Activated T-cell treated with anti-CD3 and anti-CD28 coated beads, Interleukin-2, amount 50 U/mL, for 4 hours (primary cell): ENCODE measurements around the gene FAU. TPM values are rescaled to one million over a fixed set of nuclear protein-coding genes. Genes with fewer than 3 reads are reported as not detected.
"Not testable (repeated sequence)": the region's sequence is repeated elsewhere in the genome, so short reads cannot be mapped to it uniquely, and the experiment has no call there.

Source experiments
- ATAC-seq, 2 donors: fragments of 200-7000 bp; cut with Tn5 transposase; one replicate each; pipeline ENCODE4 v1.10.0; 2021
- DNase-seq: peaks from one replicate; pipeline ENCODE4 v3.0.0-alpha.2; 2020
- H3K27me3 Mint-ChIP-seq: one replicate; pipeline ENCODE4 v1.8.0; 2021; ENCODE audit warnings: low read depth, mixed read lengths
- H3K36me3 Mint-ChIP-seq: one replicate; pipeline ENCODE4 v1.8.0; 2022; ENCODE audit warnings: mixed read lengths; ENCODE audit not compliant: insufficient read depth
- H3K4me1 Mint-ChIP-seq: one replicate; pipeline ENCODE4 v1.8.0; 2021; ENCODE audit warnings: low read depth, mixed read lengths
- H3K4me3 Mint-ChIP-seq: one replicate; pipeline ENCODE4 v1.8.0; 2021; ENCODE audit warnings: mild to moderate bottlenecking, moderate library complexity, mixed read lengths
- H3K9me3 Mint-ChIP-seq: one replicate; pipeline ENCODE4 v1.8.0; 2021; ENCODE audit warnings: mixed read lengths
- total RNA-seq, 3 donors: library from RNA; stranded (reverse); gene quantifications; one replicate each; pipeline ENCODE4 v1.2.1, GENCODE V29; 2021

Gene FAU
- total RNA-seq, 3 donors from 2014 or later = 1,673 to 1,831 (median 1,724) TPM

DNA sequence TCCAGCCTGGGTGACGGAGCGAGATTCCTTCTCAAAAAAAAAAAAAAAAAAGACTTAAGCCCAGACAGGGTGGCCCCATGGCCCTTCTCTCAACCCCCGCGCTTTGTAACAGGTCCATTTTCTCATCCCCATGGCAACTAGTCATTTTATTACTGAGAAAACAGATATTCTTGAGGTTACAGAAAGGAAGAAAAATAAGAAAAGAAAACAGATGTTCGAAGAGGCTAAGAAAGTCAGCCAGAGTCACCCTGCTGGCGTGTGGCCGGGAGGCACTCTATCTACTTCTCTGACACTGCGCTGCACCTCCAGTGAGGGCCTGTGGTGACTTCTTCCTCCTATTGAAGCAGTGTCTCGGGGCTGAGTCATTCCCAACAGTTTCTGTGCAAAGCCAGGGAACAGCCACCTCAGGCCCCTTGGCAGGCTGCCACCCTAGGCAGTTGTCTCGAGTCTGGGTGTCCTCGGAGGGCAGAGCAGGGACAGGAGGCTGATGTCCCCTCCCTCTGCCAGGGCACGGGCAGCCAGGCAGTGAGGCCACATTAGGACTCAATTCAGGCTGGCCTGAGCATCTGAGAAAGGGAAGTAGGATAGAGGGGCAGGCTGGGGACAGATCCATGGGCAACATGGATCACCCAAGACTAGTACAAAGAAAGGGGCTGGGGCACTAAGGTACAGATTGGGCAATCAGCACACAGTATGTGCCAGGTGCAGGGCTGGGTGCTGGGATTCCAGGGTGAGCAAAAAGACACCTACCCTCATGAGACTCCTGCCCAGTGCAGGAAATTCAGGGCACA is 28.8 kb upstream of the FAU start:
- no peaks in the 10 kb centered on the region for H3K4me1 Mint-ChIP-seq
- no peaks in the 10 kb centered on the region for H3K36me3 Mint-ChIP-seq
- peak; percentile 59 to 73 for ATAC-seq
- no peaks in the 10 kb centered on the region for H3K9me3 Mint-ChIP-seq
- H3K27me3 Mint-ChIP-seq = peaks cover 1% of the 10 kb centered on the region
- no peak overlapping the region for H3K4me3 Mint-ChIP-seq
- DNase-seq = no peak

GRCh38 chr11:65150131-65150508 is 28.2 kb upstream of the FAU start:
- H3K27me3 Mint-ChIP-seq, H3K4me3 Mint-ChIP-seq, H3K4me1 Mint-ChIP-seq, DNase-seq, H3K9me3 Mint-ChIP-seq, H3K36me3 Mint-ChIP-seq, ATAC-seq: not testable (repeated sequence)

DNA sequence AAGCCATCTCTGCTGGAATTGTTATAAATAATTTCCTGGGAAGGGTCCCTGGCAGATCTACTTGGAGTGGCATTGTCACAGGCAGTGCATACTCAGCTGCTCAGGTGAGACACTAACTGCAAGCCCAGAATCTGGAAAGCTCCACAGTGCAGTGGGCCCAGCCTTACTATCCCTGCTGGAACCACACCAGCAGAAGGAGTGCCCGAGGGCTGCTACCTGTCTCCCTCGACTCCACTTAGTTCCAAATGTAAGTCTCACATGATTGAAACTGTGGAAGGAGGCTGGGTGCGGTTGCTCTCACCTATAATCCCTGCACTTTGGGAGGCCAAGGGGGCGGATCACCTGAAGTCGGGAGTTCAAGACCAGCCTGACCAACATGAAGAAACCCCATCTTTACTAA is 26.7 kb upstream of the FAU start:
- Mint-ChIP-seq H3K36me3 (no peaks in the 10 kb centered on the region), H3K27me3 (peaks cover 5% of the 10 kb centered on the region), H3K4me1 (no peaks in the 10 kb centered on the region), H3K9me3 (no peaks in the 10 kb centered on the region), H3K4me3 (no peak overlapping the region)
- DNase-seq (no peak), ATAC-seq (no peak)

DNA sequence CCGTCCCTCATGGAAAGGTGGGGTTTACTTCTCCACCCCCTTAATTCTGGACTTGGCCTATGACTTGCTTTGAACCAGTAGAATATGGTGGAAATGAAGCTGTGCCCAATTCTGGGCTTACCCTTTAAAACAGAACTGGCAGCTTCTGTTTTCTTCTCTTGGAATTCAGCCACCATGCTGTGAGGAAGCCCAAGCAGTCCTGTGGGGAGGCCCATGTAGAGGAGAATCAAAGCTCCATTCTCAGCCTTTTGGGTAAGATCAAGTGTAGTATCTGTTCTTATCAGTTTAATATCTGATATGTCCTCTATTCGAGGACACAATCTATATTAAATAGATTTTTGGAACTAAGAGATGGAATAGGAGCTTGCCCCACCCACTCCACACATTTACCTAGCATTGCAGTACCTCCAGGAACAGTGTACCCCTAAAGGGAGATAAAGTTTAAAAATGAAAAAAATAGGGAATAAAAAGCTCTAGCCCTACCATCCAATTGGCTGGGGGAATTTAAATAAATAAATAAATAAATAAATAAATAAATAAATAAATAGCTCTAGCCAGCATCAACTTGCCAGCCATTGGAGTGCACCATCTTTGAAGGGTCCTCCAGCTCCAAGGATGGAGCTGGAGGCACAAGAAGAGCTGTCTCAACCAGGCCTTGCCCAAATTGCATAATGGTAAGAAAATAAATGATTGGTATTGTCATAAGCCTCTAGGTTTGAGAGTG is 25.6 kb upstream of the FAU start:
- no peak overlapping the region for H3K4me3 Mint-ChIP-seq
- no peaks in the 10 kb centered on the region for H3K4me1 Mint-ChIP-seq
- peaks cover 5% of the 10 kb centered on the region for H3K27me3 Mint-ChIP-seq
- H3K36me3 Mint-ChIP-seq = no peaks in the 10 kb centered on the region
- DNase-seq (no peak), ATAC-seq (no peak)
- no peaks in the 10 kb centered on the region for H3K9me3 Mint-ChIP-seq

GRCh38 chr11:65141896-65142494 is 20.1 kb upstream of the FAU start:
- H3K4me3 Mint-ChIP-seq = no peak overlapping the region

DNA sequence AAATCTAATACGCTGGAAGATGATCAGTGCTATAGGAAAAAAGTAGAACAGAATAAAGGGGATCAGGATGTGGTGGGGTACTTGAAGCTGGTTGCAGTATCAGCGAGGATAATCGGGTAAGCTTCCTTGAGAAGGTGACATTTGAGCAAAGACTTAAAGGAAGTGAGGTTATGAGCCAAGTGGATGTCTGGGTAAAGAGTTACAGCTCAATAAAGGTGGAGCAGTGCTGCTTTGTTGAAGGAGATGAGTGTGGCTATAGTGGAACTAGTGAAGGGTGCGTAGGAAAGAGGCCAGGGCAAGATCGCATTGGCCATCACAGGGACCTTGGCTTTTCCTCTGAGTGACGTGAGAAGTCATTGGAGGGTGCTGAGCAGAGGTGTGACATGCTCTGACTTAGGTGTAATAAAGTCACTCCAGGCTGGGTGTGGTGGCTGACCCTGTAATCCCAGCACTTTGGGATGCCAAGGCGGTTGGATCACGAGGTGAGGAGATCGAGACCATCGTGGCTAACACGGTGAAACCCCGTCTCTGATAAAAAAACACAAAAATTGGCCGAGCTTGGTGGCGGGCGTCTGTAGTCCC is 14.7 kb upstream of the FAU start:
- H3K36me3 Mint-ChIP-seq = peaks cover 8% of the 10 kb centered on the region
- ATAC-seq (no peak), DNase-seq (no peak)
- H3K4me1 Mint-ChIP-seq = peaks cover 36% of the 10 kb centered on the region
- H3K27me3 Mint-ChIP-seq = no peaks in the 10 kb centered on the region
- H3K9me3 Mint-ChIP-seq = no peaks in the 10 kb centered on the region
- peak overlapping the region; percentile 72 for H3K4me3 Mint-ChIP-seq

More at GRCh38 chr11:65141896-65142494, 20.1 kb upstream of the FAU start:
- ATAC-seq (no peak), DNase-seq (no peak)
- H3K27me3 Mint-ChIP-seq = peaks cover 3% of the 10 kb centered on the region
- H3K9me3 Mint-ChIP-seq = no peaks in the 10 kb centered on the region
- no peaks in the 10 kb centered on the region for H3K36me3 Mint-ChIP-seq
- peaks cover 5% of the 10 kb centered on the region for H3K4me1 Mint-ChIP-seq

GRCh38 chr11:65135633-65136145 is 13.8 kb upstream of the FAU start:
- Mint-ChIP-seq H3K36me3 (peaks cover 12% of the 10 kb centered on the region), H3K9me3 (no peaks in the 10 kb centered on the region), H3K27me3 (no peaks in the 10 kb centered on the region), H3K4me1 (peaks cover 37% of the 10 kb centered on the region), H3K4me3 (peak overlapping the region; percentile 99)
- no peak for ATAC-seq
- no peak for DNase-seq

DNA sequence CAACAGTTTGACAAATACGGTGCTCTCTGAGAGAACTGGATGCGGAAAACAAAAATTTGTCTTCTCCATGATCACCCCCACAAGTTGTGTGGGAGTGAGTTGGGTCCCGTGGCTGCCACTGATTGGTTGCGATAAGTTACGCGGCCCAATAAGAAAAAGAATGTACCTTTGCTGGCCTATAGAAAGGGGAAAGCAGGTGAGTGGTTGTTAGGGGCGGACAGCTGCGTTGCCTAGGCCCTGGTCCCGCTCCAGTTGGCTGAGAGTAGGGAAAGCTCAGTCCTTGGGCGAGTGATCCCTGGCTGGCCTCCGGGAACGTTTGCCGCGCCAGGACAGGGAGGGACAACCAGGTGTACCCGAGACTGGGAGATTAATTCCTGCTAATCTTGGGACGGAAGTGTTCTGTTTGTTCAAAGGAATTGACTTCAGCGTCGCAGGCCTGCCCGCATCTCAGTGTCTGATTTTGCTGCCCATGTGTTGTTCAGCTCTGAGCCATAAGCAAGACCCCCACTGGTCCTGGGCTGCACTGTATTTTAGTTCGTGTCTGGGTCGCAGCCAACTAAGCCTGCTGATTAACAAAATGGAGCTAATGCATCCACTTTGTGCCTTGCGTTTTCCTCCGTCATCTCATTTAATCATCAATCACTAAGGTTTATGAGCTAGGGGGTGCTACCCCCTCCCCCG is 13.2 kb upstream of the FAU start:
- no peaks in the 10 kb centered on the region for H3K9me3 Mint-ChIP-seq
- H3K27me3 Mint-ChIP-seq = no peaks in the 10 kb centered on the region
- H3K4me1 Mint-ChIP-seq = peaks cover 37% of the 10 kb centered on the region
- ATAC-seq (peak; percentile 87 to 89), DNase-seq (peak; percentile 76)
- H3K36me3 Mint-ChIP-seq = peaks cover 12% of the 10 kb centered on the region
- peak overlapping the region; percentile 99 for H3K4me3 Mint-ChIP-seq

- H3K4me3 Mint-ChIP-seq = peak within 1 kb of the TSS; percentile 99
- H3K27me3 Mint-ChIP-seq = no peaks in the 10 kb centered on the region
- H3K9me3 Mint-ChIP-seq = no peaks in the 10 kb centered on the region
- H3K4me1 Mint-ChIP-seq = peaks cover 37% of the 10 kb centered on the region
- peak; percentile 88 for DNase-seq
- peaks cover 12% of the 10 kb centered on the region for H3K36me3 Mint-ChIP-seq
- ATAC-seq = peak; percentile 84 to 87
These were observed 12.5 kb upstream of the FAU start, which contains the start of gene SYVN1 for GRCh38 chr11:65134240-65134951. Gene SYVN1 (minus strand): TSS chr11:65134519. CDS start chr11:65133601, 918 bp downstream.

- ATAC-seq = peak in 1 of 2 donors; percentile 1
- Mint-ChIP-seq H3K9me3 (no peaks in the 10 kb centered on the region), H3K4me3 (peak overlapping the region; percentile 99), H3K4me1 (peaks cover 37% of the 10 kb centered on the region), H3K36me3 (peaks cover 12% of the 10 kb centered on the region), H3K27me3 (no peaks in the 10 kb centered on the region)
- DNase-seq = no peak
These were observed 11.8 kb upstream of the FAU start for GRCh38 chr11:65133724-65134123.

DNA sequence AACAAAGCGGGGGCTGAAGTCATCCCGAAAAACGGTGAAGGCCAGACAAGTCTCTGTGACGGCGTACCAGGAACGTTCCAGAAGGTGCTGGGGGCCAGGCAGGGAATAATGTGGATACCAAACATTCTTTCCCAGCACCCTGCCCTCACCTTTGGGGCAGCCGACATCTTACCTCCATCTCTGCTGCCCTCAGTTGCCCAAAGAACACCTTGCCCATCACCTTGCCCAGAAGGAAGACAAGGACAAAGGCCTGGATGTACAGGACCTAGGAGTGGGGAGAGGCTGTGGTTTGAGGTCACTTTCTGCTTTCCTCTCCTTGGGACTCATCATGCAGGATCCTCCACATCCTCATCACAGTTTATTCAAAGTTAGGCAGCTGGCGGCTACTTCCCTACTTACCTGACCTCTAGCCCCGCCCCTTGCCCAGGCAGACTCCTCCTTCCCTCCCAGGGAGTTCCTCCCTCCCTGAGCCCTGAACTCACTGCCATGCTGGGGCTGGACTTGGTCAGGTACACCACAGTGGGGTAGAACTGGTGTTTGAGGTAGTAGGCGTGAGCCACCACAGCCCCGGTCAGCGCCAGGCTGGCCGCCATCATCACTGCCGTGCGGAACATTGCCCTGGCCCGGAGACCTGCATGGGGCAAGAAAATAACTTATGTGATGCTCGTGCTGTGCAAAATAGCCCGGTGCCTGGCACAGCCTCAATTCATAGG is 11.2 kb upstream of the FAU start:
- no peaks in the 10 kb centered on the region for H3K9me3 Mint-ChIP-seq
- DNase-seq = peak; percentile 44
- no peak for ATAC-seq
- H3K4me1 Mint-ChIP-seq = peaks cover 37% of the 10 kb centered on the region
- no peaks in the 10 kb centered on the region for H3K27me3 Mint-ChIP-seq
- H3K36me3 Mint-ChIP-seq = peaks cover 12% of the 10 kb centered on the region
- peak overlapping the region; percentile 99 for H3K4me3 Mint-ChIP-seq

DNA sequence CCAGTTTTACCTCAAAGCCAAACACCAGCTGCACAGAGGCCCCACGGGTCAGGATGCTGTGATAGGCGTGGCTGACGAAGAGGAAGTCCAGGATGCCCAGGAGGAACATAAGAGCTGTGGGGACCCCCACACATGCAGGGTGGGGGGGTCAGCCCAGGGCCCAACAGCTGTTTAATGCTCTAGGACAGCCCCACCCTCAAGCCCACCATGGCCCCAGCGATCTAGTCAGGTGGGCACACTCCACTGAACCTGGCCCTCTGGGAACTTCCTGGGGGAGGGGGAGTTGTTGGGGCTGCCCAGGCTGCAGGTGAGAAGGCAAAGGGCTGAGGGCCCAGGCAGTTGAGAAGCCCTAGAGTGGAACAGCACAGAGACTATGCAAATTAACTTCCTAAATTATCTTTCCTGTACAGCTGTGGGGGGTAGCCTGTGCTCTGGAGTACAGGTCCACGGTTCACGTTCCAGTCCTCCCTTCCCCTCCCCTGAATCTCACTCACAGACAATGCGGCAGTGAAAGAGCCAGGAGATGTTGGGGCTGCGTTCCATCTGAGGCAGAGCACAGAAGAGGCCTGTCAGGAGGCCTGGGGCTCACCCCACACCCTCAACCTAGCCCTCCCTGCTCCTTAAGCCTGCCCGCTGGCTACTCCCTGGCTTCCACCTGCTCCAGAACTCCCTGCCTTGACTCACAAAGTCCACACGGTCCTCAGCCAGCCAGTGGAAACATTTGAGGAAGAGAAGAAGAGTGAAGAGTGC is 10.5 kb upstream of the FAU start:
- DNase-seq (no peak), ATAC-seq (no peak)
- no peaks in the 10 kb centered on the region for H3K27me3 Mint-ChIP-seq
- peaks cover 35% of the 10 kb centered on the region for H3K4me1 Mint-ChIP-seq
- no peaks in the 10 kb centered on the region for H3K9me3 Mint-ChIP-seq
- peaks cover 12% of the 10 kb centered on the region for H3K36me3 Mint-ChIP-seq
- H3K4me3 Mint-ChIP-seq = peak overlapping the region; percentile 99
